C4-2B (cell line): ENCODE measurements around the gene ZNF774.

Source experiments
- ZFX ChIP-seq: fragments of 450-650 bp; IDR thresholded peaks from 2 replicates; pipeline ENCODE4 v1.6.1; 2017
- TF ChIP-seq, protein P1 (sequence below): fragments of 450-650 bp; conservative IDR thresholded peaks from 2 replicates; pipeline ENCODE4 v1.5.1; 2017; ENCODE audit warnings: mild to moderate bottlenecking

DNA sequence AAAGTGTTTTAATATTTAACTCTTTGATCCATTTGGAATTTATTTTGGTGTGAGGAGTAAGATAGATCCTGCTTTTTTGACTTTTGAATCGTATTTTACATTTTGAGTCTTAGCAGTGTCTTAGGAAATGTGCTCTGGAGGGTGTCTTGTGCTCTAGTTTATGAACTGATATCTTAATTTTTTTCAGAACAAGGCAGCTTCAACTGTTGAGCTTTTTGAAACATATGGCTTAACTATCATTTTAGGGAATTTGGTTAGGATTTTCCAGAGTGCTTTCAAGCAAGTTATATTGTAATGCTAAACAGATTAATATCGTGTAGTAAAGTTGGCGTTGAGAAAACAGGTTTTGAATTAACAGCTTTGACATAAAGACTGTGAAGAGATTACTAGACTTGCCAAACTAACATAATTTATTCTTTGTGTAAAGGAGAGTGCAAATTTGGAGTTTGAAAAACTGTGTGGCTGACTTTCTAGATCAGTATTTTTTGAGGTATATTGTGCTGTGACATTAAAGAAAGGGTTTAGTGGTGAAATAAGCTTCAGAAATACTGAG lies 53.0 kb downstream of the ZNF774 start:
- TF ChIP-seq, protein P1, sequence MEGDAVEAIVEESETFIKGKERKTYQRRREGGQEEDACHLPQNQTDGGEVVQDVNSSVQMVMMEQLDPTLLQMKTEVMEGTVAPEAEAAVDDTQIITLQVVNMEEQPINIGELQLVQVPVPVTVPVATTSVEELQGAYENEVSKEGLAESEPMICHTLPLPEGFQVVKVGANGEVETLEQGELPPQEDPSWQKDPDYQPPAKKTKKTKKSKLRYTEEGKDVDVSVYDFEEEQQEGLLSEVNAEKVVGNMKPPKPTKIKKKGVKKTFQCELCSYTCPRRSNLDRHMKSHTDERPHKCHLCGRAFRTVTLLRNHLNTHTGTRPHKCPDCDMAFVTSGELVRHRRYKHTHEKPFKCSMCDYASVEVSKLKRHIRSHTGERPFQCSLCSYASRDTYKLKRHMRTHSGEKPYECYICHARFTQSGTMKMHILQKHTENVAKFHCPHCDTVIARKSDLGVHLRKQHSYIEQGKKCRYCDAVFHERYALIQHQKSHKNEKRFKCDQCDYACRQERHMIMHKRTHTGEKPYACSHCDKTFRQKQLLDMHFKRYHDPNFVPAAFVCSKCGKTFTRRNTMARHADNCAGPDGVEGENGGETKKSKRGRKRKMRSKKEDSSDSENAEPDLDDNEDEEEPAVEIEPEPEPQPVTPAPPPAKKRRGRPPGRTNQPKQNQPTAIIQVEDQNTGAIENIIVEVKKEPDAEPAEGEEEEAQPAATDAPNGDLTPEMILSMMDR = no peak
- TF ChIP-seq ZFX = no peak
